Measurements from ENCODE around the gene P2RY4.
"Not testable (repeated sequence)": the region's sequence is repeated elsewhere in the genome, so short reads cannot be mapped to it uniquely, and the experiment has no call there.

The P2RY4 gene

DNA sequence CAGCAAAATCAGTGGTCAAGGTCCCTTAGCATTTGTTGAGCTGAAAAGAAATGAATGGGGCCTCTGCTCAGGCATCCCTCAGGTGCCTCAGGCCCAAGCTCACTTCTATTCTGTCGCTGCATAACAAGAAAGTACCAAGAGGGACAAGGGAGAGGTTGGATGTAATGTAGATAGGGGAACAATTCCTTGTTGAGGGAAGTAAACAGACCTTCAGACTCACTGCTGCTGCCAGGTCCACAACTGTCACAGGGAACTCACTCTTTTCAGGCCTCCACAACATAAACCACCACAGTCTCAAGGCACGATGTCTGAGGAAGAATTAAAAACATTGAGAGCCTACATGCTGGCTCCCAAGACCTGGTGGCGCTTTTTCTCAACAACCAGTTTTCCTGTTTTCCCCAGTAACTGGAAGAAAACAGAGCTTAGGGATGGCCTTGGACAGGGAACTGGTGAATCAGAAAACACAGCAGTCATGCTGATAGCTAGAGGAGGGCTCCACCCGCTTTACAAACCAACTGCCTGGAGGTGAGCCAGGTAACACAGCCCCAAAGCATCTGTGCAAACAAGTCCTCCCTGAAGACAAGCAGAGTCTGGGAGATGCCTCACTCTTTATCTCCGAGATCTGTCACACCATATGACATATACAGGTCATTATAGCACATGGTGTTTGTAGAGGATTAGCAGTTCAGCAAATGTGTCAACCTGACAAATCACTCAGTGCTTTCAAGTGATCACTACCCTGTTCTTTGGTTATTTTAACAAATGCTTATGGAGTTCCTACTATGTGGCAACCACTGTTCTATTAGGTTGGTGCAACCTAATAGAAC lies 39.9 kb downstream of the P2RY4 start:
- FAIRE-seq (no peak), DNase-seq (ENCODE audit: insufficient read length, low spot score) (no peak)
- TF ChIP-seq, protein P1, sequence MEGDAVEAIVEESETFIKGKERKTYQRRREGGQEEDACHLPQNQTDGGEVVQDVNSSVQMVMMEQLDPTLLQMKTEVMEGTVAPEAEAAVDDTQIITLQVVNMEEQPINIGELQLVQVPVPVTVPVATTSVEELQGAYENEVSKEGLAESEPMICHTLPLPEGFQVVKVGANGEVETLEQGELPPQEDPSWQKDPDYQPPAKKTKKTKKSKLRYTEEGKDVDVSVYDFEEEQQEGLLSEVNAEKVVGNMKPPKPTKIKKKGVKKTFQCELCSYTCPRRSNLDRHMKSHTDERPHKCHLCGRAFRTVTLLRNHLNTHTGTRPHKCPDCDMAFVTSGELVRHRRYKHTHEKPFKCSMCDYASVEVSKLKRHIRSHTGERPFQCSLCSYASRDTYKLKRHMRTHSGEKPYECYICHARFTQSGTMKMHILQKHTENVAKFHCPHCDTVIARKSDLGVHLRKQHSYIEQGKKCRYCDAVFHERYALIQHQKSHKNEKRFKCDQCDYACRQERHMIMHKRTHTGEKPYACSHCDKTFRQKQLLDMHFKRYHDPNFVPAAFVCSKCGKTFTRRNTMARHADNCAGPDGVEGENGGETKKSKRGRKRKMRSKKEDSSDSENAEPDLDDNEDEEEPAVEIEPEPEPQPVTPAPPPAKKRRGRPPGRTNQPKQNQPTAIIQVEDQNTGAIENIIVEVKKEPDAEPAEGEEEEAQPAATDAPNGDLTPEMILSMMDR (IDR thresholded peaks at IDR 0.05; ENCODE audit: insufficient read depth, missing control alignments): no peak

DNA sequence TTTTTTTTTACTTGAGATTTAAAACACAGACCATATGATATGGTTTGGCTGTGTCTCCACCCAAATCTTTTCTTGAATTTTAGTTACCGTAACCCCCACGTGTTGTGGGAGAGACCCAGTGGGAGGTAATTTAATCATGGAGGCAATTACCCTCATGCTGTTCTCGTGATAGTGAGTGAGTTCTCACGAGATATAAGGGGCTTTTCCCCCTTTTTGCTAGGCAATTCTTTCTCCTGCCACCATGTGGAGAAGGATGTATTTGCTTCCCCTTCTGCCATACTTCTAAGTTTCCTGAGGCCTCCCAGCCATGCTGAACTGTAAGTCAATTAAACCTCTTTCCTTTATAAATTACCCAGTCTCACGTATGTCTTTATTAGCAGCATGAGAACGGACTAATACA lies 50.4 kb downstream of the P2RY4 start:
- not testable (repeated sequence) for DNase-seq (ENCODE audit: insufficient read length, low spot score); FAIRE-seq

DNA sequence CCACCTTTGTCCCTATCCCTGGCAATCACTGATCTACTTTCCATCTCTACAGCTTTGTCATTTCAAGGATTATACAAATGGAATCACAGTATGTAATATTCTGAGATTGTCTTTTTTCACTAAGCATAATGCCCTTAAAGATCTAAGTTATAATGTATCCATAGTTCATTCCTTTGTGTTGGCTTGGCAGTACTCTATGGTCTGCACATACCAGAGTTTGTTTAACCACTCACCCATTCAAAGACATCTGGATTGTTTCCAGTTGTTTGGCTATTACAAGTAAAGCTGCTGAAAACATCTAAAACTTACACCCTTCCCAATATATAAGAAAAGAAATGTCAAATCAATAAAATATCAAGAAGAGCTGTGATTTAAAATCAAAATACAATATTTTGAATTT lies 51.5 kb downstream of the P2RY4 start:
- no peak for FAIRE-seq
- TF ChIP-seq, protein P1 (IDR thresholded peaks at IDR 0.05; ENCODE audit: insufficient read depth, missing control alignments): no peak
- DNase-seq (ENCODE audit: insufficient read length, low spot score): no peak
